Breast epithelium (tissue), 4 donors: ENCODE measurements around the gene SLC22A15. TPM values are rescaled to one million over a fixed set of nuclear protein-coding genes. Genes with fewer than 3 reads are reported as not detected.

Experiments
- DNase-seq, 2 donors: peaks; one replicate each; pipeline ENCODE4 v3.0.0-alpha.2; 2019; ENCODE audit warnings: low spot score in 2 of 2
- H3K27ac ChIP-seq, 2 donors: fragments of 200-600 bp; sonication (generic) in 1 of 2; one replicate each; pipeline ENCODE4 v1.5.1; 2016 to 2019; ENCODE audit warnings: mild to moderate bottlenecking in 1 of 2
- H3K27me3 ChIP-seq, 2 donors: fragments of 200-600 bp; sonication (generic) in 1 of 2; one replicate each; pipeline versions ENCODE4 v1.5.1 to v1.6.0; 2017 to 2019; ENCODE audit warnings: control low read depth in 1 of 2, mild to moderate bottlenecking in 1 of 2
- H3K36me3 ChIP-seq: fragments of 200-600 bp; one replicate; pipeline ENCODE4 v1.5.1; 2019
- H3K4me1 ChIP-seq, 2 donors: fragments of 200-600 bp; sonication (generic); one replicate each; pipeline ENCODE4 v1.5.1; 2016 to 2019; ENCODE audit warnings: control low read depth in 1 of 2
- H3K4me3 ChIP-seq, 3 donors: fragments of 200-600 bp; sonication (generic); 1 replicate in 2 of 3; 2 replicates in 1 of 3; pipeline ENCODE4 v1.5.1; 2016 to 2019; ENCODE audit warnings: mild to moderate bottlenecking in 3 of 3, moderate library complexity in 2 of 3
- H3K9me3 ChIP-seq, 2 donors: fragments of 200-600 bp; sonication (generic) in 1 of 2; one replicate each; pipeline ENCODE4 v1.5.1; 2016 to 2019; ENCODE audit warnings: control low read depth in 1 of 2
- POLR2A ChIP-seq: fragments of 450-650 bp; IDR thresholded peaks from one replicate; pipeline ENCODE4 v1.6.1; 2016; ENCODE audit warnings: antibody characterized with exemption, mild to moderate bottlenecking, moderate library complexity
- POLR2AphosphoS5 ChIP-seq, 3 donors: sonication (generic); formaldehyde crosslinking; IDR thresholded peaks; one replicate each; pipeline ENCODE4 v1.6.1; 2017; ENCODE audit warnings: antibody characterized with exemption in 3 of 3
- intact Hi-C: fragments of 100-400 bp; cut with DNase I; formaldehyde crosslinking; loops from one replicate; pipeline ENCODE4 v1.15.1; 2023; ENCODE audit warnings: low total_unique reads
- total RNA-seq, 3 donors: library from RNA; depleted of rRNA; stranded (reverse); fragments of >200 nt; gene quantifications; one replicate each; pipeline ENCODE4 v1.1.0, GENCODE V29; 2016
- TF ChIP-seq, protein P1 (sequence below), 3 donors: fragments of 450-650 bp; IDR thresholded peaks; one replicate each; pipeline ENCODE4 v1.5.1; 2016 to 2017; ENCODE audit warnings: antibody characterized with exemption in 3 of 3, mild to moderate bottlenecking in 3 of 3, moderate library complexity in 3 of 3

The SLC22A15 gene
- total RNA-seq, 3 donors from 2014 or later, result 5.6 to 10.1 (median 7.8) TPM

DNA sequence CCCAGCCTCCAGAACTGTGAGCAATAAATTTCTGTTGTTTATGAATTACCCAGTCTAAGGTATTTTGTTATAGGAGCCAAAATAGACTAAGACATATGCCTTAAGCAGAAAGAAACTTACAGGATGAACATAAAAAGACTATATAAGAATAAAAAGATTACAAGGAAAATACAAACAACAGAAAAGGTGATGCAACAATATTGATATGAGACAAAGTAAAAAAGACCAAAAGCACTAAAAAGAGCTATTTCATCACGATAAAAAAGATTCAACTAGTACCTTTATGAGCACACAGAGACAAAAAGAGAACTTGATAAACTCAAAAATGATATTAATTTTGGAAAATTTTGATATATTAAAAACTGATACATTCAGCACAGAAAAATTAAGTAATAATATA is 3.2 kb upstream of the SLC22A15 start:
- no peaks in the 10 kb centered on the region for H3K9me3 ChIP-seq
- H3K4me3 ChIP-seq, result no peak overlapping the region
- H3K36me3 ChIP-seq, result no peaks in the 10 kb centered on the region
- DNase-seq, result no peak
- TF ChIP-seq, protein P1, sequence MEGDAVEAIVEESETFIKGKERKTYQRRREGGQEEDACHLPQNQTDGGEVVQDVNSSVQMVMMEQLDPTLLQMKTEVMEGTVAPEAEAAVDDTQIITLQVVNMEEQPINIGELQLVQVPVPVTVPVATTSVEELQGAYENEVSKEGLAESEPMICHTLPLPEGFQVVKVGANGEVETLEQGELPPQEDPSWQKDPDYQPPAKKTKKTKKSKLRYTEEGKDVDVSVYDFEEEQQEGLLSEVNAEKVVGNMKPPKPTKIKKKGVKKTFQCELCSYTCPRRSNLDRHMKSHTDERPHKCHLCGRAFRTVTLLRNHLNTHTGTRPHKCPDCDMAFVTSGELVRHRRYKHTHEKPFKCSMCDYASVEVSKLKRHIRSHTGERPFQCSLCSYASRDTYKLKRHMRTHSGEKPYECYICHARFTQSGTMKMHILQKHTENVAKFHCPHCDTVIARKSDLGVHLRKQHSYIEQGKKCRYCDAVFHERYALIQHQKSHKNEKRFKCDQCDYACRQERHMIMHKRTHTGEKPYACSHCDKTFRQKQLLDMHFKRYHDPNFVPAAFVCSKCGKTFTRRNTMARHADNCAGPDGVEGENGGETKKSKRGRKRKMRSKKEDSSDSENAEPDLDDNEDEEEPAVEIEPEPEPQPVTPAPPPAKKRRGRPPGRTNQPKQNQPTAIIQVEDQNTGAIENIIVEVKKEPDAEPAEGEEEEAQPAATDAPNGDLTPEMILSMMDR (IDR thresholded peaks at IDR 0.05), result no peak
- TF ChIP-seq POLR2A (no peak), POLR2AphosphoS5 (IDR thresholded peaks at IDR 0.05) (no peak)
- intact Hi-C loops, result no loop called here
- no peaks in the 10 kb centered on the region for H3K27me3 ChIP-seq
- peaks cover 0 to 8% of the 10 kb centered on the region in 2 donors for H3K4me1 ChIP-seq
- H3K27ac ChIP-seq, result no peak overlapping the region

DNA sequence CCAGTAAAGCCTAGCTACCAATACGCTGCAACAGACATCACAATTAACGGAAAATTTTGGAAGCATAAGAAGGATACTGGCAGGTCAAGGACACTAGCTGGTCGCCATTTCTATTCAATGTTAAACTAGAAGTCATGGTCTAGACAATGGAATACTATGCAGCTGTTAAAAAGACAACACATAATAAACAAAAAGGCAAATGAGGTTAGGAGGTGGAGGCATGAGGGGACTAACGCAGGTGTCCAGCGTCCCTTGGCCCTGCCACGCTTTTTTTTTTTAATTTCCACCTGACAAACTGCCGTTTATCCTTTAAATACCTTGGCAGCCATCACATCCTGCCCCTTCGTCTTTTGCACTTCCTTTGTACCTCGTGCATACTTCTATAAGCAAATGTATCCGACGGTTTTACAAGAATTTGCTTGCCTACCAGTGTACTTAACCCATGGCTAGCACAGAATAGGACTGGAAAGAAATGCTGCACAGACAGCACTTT is 698 bp upstream of the SLC22A15 start:
- intact Hi-C loops, result no loop called here
- H3K9me3 ChIP-seq, result no peaks in the 10 kb centered on the region
- no peaks in the 10 kb centered on the region for H3K27me3 ChIP-seq
- no peaks in the 10 kb centered on the region for H3K36me3 ChIP-seq
- peaks cover 0 to 8% of the 10 kb centered on the region in 2 donors for H3K4me1 ChIP-seq
- peak overlapping the region; percentile 67 to 86 (median 74) for H3K4me3 ChIP-seq
- peak overlapping the region; percentile 73 to 77 for H3K27ac ChIP-seq
- no peak for DNase-seq
- TF ChIP-seq POLR2AphosphoS5 (IDR thresholded peaks at IDR 0.05), result no peak
- TF ChIP-seq POLR2A, result no peak
- TF ChIP-seq, protein P1 (IDR thresholded peaks at IDR 0.05), result no peak

DNA sequence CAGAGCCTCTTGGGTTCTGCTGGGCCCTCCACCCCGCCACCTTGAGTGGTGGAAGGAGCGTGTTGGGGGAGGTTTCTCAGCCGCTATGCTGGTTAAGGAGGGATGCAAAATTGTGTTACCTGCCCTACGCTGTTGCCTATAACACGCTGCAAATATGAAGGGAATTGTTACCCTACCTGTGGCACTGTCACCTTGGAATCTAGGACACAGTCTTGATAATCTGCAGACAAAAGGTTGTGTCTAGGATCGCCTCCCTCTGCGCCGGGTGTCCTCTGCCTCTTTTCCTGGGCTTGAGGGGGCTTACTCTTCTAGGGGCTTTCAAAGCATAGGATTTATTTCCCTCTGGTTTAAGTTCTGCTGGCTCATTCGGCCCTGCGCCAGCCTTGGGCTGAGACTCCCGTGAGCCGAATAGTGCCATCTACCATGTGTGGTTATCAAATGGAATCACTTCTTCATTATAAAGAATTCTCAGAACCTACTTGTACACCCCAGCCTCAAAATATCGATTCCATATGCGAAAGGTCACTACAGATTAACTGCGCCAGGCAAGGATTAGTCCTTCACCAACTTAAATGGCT is 697 bp downstream of the SLC22A15 start:
- Histone ChIP-seq H3K4me3 (peak overlapping the region; percentile 67 to 86 (median 74)), H3K27ac (peak overlapping the region; percentile 73 to 77), H3K27me3 (no peaks in the 10 kb centered on the region), H3K36me3 (no peaks in the 10 kb centered on the region), H3K4me1 (peaks cover 0 to 8% of the 10 kb centered on the region in 2 donors), H3K9me3 (no peaks in the 10 kb centered on the region)
- no peak for DNase-seq
- no peak for TF ChIP-seq POLR2AphosphoS5 (IDR thresholded peaks at IDR 0.05)
- TF ChIP-seq, protein P1 (IDR thresholded peaks at IDR 0.05), result no peak
- no peak for TF ChIP-seq POLR2A
- intact Hi-C loops, result no loop called here

DNA sequence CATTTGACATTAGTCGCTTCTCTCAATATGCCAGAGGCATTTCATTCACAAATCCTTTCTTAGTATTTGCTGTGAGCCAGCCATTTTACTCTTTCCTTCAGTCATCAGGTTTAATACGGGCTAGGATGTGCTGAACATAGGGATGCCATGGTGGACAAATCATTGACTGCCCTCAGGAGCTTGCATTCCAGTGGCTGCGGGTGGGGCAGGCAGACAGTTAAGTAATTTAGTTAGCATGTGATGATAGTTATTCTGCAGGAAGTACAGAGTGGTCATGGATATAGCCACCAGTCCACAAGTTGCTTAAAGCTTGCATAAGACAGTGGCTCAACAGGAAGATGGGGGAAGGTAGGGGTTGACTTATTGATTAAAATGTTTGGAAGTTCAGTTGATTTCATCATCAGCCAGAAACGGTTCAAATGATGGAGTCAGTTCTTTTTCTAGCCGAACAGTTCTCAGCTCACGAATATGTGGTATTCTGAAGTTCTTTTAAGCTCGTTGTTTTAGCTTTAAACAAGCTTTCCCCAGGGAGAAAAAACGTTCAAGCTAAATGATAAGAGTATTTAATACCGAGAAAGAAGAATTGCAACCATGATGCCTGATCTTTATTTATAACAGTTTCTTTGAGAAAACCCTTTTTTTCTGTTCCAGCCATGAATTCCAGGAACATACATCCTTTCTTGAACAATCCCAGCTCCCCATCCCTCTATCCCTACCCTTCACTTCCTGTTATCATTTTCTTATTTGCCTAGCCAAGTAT is 1.4 kb downstream of the SLC22A15 start:
- no peak for TF ChIP-seq POLR2A
- TF ChIP-seq, protein P1 (IDR thresholded peaks at IDR 0.05), result no peak
- TF ChIP-seq POLR2AphosphoS5 (IDR thresholded peaks at IDR 0.05), result no peak
- H3K4me1 ChIP-seq, result peaks cover 0 to 8% of the 10 kb centered on the region in 2 donors
- H3K9me3 ChIP-seq, result no peaks in the 10 kb centered on the region
- no peaks in the 10 kb centered on the region for H3K36me3 ChIP-seq
- peak overlapping the region; percentile 67 to 86 (median 74) for H3K4me3 ChIP-seq
- H3K27me3 ChIP-seq, result no peaks in the 10 kb centered on the region
- H3K27ac ChIP-seq, result peak overlapping the region; percentile 73 to 77
- no peak for DNase-seq
- intact Hi-C loops, result no loop called here
